ENCODE measurements around the gene NUDT6.

Gene NUDT6

DNA sequence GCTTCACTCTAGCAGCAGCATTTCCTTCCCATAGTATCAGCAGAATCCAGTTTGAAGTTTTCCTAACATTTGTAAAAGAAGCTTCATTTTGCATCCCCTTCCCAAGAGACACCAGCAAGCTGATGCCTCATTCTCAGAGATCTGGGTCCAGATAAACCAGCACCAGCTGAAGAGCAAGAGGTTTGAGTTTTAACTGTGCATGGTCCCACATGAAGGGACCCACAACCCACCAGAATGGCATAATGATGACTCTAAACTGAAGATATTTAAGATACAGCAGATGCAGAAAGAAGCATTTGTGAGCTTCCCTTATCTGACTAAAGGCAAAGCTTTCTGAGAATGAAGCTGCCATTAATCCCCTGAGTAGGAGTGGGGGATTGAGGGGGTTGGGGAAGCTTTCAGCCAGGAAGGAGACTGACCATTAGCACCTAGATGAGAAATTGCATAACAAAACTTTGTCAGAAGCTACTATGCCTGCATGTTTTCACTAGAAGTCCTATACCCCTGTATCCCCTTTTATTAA lies 18.6 kb downstream of the NUDT6 start:
- Mint-ChIP-seq H3K36me3 (ENCODE audit: low read depth) (peaks cover 13% of the 10 kb centered on the region), H3K27me3 (no peaks in the 10 kb centered on the region), H3K27ac (no peak overlapping the region), H3K4me1 (ENCODE audit: low read depth) (no peaks in the 10 kb centered on the region), H3K9me3 (no peaks in the 10 kb centered on the region), H3K4me3 (no peak overlapping the region)
- intact Hi-C loops (cut with micrococcal nuclease): no loop called here

DNA sequence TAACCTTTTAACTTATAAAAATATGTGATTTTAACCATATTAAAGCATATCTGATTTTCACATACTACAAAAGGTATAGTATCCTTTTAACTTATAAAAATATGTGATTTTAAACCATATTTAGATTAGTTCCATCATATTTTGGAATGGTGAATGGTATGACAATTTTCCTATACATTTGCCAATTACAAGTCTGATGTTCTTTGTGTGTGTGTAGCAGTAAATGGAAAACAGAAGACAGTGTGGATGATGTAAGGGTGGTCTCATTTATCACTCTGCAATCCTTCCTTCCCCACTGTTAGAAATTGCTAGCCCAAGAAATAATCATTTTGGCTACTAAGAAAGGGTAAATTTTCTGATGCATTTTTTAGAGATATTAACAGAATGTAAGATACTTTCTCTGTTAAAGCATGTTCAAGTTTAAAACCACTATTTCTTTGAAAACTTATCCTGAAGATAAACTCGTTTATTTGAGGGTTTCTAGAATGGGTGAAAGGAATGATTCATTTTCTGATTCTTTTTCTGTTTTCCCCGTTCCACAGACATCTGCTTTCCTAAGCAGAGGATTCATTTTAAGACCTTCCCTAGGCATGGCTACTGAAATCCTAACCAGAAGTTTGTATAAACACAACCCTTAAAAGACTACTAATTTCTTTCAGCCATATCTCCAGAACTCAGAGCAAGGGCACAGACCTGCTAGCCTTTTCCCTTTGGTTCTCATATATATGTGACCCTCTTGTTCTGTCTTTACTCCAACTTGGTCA lies 21.0 kb downstream of the NUDT6 start:
- H3K27me3 Mint-ChIP-seq: no peaks in the 10 kb centered on the region
- H3K27ac Mint-ChIP-seq: no peak overlapping the region
- H3K36me3 Mint-ChIP-seq (ENCODE audit: low read depth): peaks cover 9% of the 10 kb centered on the region
- H3K9me3 Mint-ChIP-seq: no peaks in the 10 kb centered on the region
- H3K4me1 Mint-ChIP-seq (ENCODE audit: low read depth): no peaks in the 10 kb centered on the region
- no peak overlapping the region for H3K4me3 Mint-ChIP-seq
- intact Hi-C loops (cut with micrococcal nuclease): no loop called here

DNA sequence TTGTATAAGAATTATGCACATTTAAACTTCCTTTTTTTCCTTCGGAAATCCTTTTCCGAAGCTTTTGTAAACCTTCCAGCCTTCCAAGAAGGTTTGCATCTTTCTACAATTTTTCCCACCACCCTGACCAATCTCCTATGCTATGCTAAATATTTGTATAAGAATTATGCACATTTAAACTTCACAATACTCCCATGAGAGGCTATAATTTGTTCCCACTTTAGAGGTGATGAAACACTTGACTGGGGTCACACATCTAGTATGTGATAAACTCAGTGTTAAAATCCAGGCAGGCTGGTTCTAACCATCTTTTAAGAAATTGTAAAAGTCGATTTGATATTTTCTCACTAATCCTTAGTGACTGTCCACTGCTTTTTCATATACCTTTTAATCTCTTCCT lies 22.1 kb downstream of the NUDT6 start:
- Mint-ChIP-seq H3K27me3 (no peaks in the 10 kb centered on the region), H3K4me3 (no peak overlapping the region), H3K36me3 (ENCODE audit: low read depth) (peaks cover 7% of the 10 kb centered on the region), H3K9me3 (no peaks in the 10 kb centered on the region), H3K4me1 (ENCODE audit: low read depth) (no peaks in the 10 kb centered on the region), H3K27ac (no peak overlapping the region)
- intact Hi-C loops (cut with micrococcal nuclease): no loop called here

DNA sequence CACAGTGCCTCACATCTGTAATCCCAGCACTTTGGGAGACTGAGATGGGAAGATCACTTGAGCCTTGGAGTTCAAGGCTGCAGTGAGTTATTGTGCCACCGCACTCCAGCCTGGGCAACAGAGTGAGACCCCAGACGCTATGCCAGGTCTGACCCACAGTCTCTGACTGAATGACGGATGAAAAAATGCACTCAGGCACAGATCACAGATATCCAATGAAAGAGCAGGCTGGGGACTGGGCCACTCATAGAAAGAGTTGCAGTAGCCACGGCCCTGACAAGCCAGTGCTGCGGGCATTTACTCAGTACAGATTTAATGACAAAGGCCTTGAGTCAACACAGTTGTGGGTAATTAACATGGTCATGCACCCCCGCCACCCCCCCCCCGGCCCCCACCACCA lies 22.7 kb downstream of the NUDT6 start:
- no peaks in the 10 kb centered on the region for H3K4me1 Mint-ChIP-seq (ENCODE audit: low read depth)
- H3K27me3 Mint-ChIP-seq: no peaks in the 10 kb centered on the region
- intact Hi-C loops (cut with micrococcal nuclease): no loop called here
- H3K36me3 Mint-ChIP-seq (ENCODE audit: low read depth): peaks cover under 1% of the 10 kb centered on the region
- no peak overlapping the region for H3K27ac Mint-ChIP-seq
- H3K9me3 Mint-ChIP-seq: no peaks in the 10 kb centered on the region
- H3K4me3 Mint-ChIP-seq: no peak overlapping the region

DNA sequence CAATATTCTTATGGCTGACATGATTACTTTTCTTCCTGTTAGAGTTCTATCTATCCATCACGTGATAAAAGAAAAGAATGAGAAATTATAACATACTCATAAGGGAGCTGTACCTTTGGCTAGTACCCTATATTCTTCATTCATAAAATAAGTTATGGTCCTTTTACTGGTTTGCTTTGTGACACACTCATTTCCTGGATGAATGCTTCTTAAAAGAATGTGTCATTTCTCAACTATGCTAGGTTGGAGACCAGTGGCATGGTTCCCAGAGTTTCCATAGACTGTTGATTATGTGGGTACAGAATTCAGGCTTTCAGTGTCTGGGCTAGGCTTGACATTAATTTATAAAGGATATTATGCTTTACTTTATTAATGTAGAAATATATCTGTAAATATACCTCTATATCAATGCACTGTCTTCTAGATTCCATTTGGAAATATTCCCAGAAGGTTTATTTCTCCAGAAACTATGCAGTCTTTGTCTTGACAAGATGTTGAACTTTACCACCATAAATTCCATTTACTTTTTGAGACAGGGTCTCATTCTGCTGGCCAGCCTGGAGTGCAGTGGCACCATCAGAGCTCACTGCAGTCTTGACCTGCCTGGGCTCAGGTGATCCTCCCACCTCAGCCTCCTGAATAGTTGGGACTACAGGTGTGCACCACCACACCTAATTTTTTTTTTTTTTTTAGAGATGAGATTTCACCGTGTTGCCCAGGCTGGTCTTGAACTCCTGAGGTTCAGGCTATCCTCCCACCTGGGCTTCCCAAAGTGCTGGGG lies 23.8 kb downstream of the NUDT6 start:
- Mint-ChIP-seq H3K4me3 (no peak overlapping the region), H3K27ac (no peak overlapping the region), H3K9me3 (no peaks in the 10 kb centered on the region), H3K36me3 (ENCODE audit: low read depth) (no peaks in the 10 kb centered on the region), H3K4me1 (ENCODE audit: low read depth) (no peaks in the 10 kb centered on the region), H3K27me3 (no peaks in the 10 kb centered on the region)
- intact Hi-C loops (cut with micrococcal nuclease): no loop called here

DNA sequence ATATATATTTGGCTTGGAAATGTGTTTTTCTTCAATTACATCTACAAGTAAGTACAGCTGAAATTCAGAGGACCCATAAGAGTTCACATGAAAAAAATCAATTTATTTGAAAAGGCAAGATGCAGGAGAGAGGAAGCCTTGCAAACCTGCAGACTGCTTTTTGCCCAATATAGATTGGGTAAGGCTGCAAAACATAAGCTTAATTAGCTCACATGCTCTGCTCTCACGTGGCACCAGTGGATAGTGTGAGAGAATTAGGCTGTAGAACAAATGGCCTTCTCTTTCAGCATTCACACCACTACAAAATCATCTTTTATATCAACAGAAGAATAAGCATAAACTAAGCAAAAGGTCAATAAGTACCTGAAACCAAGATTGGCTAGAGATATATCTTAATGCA lies 26.1 kb downstream of the NUDT6 start:
- no peak overlapping the region for H3K4me3 Mint-ChIP-seq
- no peak overlapping the region for H3K27ac Mint-ChIP-seq
- intact Hi-C loops (cut with micrococcal nuclease): no loop called here
- H3K4me1 Mint-ChIP-seq (ENCODE audit: low read depth): no peaks in the 10 kb centered on the region
- H3K9me3 Mint-ChIP-seq: no peaks in the 10 kb centered on the region
- H3K27me3 Mint-ChIP-seq: no peaks in the 10 kb centered on the region
- no peaks in the 10 kb centered on the region for H3K36me3 Mint-ChIP-seq (ENCODE audit: low read depth)

DNA sequence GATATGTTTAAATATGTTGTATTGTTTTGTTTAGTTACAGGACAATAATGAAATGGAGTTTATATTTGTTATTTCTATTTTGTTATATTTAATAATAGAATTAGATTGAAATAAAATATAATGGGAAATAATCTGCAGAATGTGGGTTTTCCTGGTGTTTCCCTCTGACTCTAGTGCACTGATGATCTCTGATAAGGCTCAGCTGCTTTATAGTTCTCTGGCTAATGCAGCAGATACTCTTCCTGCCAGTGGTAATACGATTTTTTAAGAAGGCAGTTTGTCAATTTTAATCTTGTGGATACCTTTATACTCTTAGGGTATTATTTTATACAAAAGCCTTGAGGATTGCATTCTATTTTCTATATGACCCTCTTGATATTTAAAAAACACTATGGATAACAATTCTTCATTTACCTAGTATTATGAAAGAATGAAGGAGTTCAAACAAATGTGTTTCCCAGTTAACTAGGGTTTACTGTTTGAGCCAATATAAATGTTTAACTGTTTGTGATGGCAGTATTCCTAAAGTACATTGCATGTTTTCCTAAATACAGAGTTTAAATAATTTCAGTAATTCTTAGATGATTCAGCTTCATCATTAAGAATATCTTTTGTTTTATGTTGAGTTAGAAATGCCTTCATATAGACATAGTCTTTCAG lies 26.9 kb downstream of the NUDT6 start:
- Mint-ChIP-seq H3K27me3 (no peaks in the 10 kb centered on the region), H3K36me3 (ENCODE audit: low read depth) (no peaks in the 10 kb centered on the region), H3K4me3 (no peak overlapping the region), H3K4me1 (ENCODE audit: low read depth) (no peaks in the 10 kb centered on the region), H3K27ac (no peak overlapping the region), H3K9me3 (no peaks in the 10 kb centered on the region)
- intact Hi-C loops (cut with micrococcal nuclease): no loop called here

DNA sequence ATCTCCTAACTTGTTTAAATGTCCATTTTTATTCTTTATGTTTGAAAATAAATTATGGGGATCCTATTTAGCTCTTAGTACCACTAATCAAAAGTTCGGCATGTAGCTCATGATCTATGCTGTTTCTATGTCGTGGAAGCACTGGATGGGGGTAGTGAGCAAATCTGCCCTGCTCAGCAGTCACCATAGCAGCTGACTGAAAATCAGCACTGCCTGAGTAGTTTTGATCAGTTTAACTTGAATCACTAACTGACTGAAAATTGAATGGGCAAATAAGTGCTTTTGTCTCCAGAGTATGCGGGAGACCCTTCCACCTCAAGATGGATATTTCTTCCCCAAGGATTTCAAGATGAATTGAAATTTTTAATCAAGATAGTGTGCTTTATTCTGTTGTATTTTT lies 27.6 kb downstream of the NUDT6 start:
- Mint-ChIP-seq H3K36me3 (ENCODE audit: low read depth) (no peaks in the 10 kb centered on the region), H3K4me1 (ENCODE audit: low read depth) (no peaks in the 10 kb centered on the region), H3K27ac (no peak overlapping the region), H3K4me3 (no peak overlapping the region), H3K27me3 (no peaks in the 10 kb centered on the region), H3K9me3 (no peaks in the 10 kb centered on the region)
- intact Hi-C loops (cut with micrococcal nuclease): no loop called here

DNA sequence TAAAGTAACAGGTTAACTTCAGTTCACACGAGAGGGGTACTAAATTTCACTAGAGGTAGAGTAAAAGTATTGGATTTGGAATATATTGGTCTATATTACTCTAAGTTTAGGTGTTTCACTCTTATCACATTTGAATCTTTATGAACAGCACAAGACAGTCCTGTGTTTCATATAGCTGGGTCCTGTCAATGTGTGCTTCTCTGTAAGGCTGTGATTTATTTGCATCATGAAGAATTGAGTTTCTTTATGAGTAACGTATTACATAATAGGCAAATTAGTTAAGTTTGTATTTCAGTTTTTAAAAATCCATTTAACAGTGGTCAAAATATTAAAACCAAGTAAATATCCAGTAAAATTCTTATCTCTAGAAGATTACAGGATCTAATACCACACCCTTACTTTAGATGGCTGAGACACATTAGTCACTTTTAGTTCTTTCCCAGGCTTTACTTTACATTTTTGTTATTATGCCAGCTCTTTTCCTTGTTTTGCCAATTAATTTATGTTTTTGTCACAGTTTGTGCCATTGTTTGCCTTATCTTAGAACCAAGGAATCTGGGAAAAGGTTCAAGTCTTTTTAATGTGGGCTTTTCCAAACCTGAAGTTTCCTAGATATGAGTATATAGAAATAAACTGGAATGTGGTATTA lies 32.1 kb downstream of the NUDT6 start:
- Mint-ChIP-seq H3K36me3 (ENCODE audit: low read depth) (no peaks in the 10 kb centered on the region), H3K4me1 (ENCODE audit: low read depth) (no peaks in the 10 kb centered on the region), H3K27me3 (no peaks in the 10 kb centered on the region), H3K27ac (no peak overlapping the region), H3K4me3 (no peak overlapping the region), H3K9me3 (no peaks in the 10 kb centered on the region)
- intact Hi-C loops (cut with micrococcal nuclease): no loop called here

DNA sequence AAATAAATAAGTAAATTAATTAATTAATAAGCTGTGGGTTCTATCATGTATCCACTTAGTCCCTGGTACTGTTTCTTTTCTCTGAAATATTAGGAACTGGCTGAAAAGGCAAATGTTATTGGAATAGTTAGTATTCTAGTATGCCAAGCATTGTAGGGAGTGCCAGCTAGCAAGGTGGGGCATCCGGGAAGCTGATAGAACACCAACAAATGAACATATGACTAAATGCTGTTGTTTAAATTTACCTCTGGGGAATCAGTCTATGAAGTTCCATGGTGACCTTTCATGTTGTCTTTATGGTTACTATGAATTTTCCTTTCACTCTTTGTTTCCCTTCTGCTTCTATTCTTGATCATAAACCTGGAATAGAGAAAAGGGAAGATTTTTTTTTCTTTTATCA lies 32.7 kb downstream of the NUDT6 start:
- Mint-ChIP-seq H3K36me3 (ENCODE audit: low read depth) (no peaks in the 10 kb centered on the region), H3K27me3 (no peaks in the 10 kb centered on the region), H3K4me1 (ENCODE audit: low read depth) (no peaks in the 10 kb centered on the region), H3K9me3 (no peaks in the 10 kb centered on the region), H3K4me3 (no peak overlapping the region), H3K27ac (no peak overlapping the region)
- intact Hi-C loops (cut with micrococcal nuclease): no loop called here

DNA sequence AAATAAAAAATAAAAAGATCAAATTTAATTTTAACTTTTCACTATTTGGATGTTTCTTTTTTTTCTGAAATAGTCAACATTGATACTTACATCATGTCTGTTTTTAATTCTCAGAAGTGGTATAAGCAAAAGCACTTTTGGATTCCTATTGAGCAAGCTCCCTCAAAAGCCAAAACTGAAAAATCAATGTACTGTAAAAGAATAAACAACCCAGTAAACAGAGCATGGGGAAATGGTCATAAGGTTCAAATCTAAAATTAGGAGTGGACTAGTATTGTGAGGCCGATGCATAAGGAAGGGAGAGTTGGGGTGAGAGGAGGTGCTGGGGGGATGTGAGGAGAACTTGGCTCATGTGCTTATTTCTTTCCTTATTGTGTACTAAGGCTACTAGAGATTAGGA lies 37.9 kb downstream of the NUDT6 start:
- Mint-ChIP-seq H3K27ac (no peak overlapping the region), H3K9me3 (peaks cover 18% of the 10 kb centered on the region), H3K4me1 (ENCODE audit: low read depth) (no peaks in the 10 kb centered on the region), H3K36me3 (ENCODE audit: low read depth) (no peaks in the 10 kb centered on the region), H3K4me3 (no peak overlapping the region), H3K27me3 (no peaks in the 10 kb centered on the region)
- intact Hi-C loops (cut with micrococcal nuclease): no loop called here

DNA sequence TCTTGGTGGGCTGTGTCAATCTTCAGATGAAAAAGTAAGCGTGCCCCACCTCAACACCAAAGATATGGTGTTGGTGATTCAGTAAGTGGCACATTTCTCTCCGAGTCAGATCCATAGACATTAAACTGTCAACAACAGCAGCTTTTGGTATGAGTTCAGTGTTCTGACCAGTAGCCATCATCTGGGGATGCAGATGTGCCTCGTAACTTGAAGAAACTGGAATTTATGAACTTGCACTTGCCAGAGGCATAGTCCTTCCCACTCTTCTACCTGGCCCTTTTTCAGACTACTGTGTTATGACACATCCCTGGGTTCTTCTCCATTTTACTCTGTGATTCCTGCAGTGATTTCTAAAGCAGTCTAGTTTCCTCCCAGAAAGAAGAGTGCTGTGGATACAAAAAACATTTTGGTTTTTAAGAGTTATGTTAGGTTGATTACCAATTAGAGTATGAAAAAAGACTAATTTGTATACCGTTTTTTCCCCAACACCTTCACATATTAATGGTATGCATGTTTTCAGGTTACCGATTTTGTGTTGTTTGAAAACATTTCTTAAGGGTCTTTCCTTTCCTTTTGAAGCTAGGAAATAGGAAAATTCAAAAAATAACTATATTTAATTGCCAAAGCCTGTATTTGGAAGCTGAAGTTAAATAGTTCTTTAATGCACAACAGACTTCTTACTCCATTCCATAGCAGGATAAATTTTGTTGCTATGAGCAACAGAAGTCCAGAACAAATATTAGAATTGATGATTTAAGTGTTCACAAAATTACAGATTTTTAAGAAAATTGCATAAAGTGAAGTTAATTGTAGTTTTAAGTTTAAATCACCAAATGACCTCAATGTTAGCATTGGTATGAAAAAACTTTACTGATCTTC lies 39.3 kb downstream of the NUDT6 start:
- Mint-ChIP-seq H3K27ac (no peak overlapping the region), H3K36me3 (ENCODE audit: low read depth) (no peaks in the 10 kb centered on the region), H3K4me1 (ENCODE audit: low read depth) (no peaks in the 10 kb centered on the region), H3K4me3 (no peak overlapping the region), H3K9me3 (peaks cover 18% of the 10 kb centered on the region), H3K27me3 (no peaks in the 10 kb centered on the region)
- intact Hi-C loops (cut with micrococcal nuclease): no loop called here

DNA sequence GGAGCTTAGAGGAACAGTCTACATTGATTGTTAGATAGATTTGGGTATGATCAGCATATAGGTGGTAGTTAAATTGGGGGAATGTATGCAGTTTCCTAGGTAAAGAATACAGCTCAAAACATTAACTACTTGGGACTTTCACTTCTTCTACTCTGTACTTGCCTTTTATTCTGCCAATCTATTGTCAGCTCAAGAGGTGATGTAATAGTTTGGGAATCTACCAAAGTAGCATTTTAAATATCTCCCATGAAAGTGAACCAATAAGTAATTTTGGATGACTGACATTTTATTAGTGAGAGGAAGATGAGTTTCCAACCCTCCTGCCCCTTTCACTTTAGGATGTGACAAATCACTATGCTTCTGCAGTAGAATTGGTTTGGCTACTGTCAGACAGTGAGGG lies 43.4 kb downstream of the NUDT6 start:
- H3K4me1 Mint-ChIP-seq (ENCODE audit: low read depth): no peaks in the 10 kb centered on the region

More for the DNA sequence above, 43.4 kb downstream of the NUDT6 start:
- Mint-ChIP-seq H3K9me3 (peaks cover 18% of the 10 kb centered on the region), H3K27me3 (no peaks in the 10 kb centered on the region), H3K4me3 (no peak overlapping the region), H3K36me3 (ENCODE audit: low read depth) (no peaks in the 10 kb centered on the region), H3K27ac (no peak overlapping the region)
- intact Hi-C loops (cut with micrococcal nuclease): no loop called here
